Neural progenitor cell (in vitro differentiated cells): ENCODE measurements around the gene APOL5.

Experiments used
- CTCF ChIP-seq: fragments of 200-600 bp; sonication (generic); IDR thresholded peaks from 2 replicates; pipeline ENCODE4 v1.5.1; 2017; ENCODE audit warnings: antibody characterized with exemption, mild to moderate bottlenecking
- EZH2 ChIP-seq: fragments of 200-600 bp; sonication (generic); IDR thresholded peaks from 2 replicates; pipeline ENCODE4 v1.6.1; 2017; ENCODE audit warnings: antibody characterized with exemption, mild to moderate bottlenecking, moderate library complexity
- EZH2phosphoT487 ChIP-seq: fragments of 200-600 bp; sonication (generic); IDR thresholded peaks from 2 replicates; pipeline ENCODE4 v1.6.1; 2017; ENCODE audit warnings: antibody characterized with exemption

- TF ChIP-seq CTCF (no peak), EZH2phosphoT487 (no peak), EZH2 (no peak)
Observed at GRCh38 chr22:35733791-35734516, 16.3 kb downstream of the APOL5 start.
